SH-SY5Y (cell line): ENCODE measurements around the gene PIK3C2B.

Experiments
- GATA2 ChIP-seq: IDR thresholded peaks from 2 replicates; pipeline ENCODE4 v1.6.1; 2011; ENCODE audit warnings: mild to moderate bottlenecking, low read depth, low read length
- GATA3 ChIP-seq: IDR thresholded peaks from 2 replicates; pipeline ENCODE4 v1.6.1; 2011; ENCODE audit warnings: low read depth, mild to moderate bottlenecking, low read length, moderate library complexity

DNA sequence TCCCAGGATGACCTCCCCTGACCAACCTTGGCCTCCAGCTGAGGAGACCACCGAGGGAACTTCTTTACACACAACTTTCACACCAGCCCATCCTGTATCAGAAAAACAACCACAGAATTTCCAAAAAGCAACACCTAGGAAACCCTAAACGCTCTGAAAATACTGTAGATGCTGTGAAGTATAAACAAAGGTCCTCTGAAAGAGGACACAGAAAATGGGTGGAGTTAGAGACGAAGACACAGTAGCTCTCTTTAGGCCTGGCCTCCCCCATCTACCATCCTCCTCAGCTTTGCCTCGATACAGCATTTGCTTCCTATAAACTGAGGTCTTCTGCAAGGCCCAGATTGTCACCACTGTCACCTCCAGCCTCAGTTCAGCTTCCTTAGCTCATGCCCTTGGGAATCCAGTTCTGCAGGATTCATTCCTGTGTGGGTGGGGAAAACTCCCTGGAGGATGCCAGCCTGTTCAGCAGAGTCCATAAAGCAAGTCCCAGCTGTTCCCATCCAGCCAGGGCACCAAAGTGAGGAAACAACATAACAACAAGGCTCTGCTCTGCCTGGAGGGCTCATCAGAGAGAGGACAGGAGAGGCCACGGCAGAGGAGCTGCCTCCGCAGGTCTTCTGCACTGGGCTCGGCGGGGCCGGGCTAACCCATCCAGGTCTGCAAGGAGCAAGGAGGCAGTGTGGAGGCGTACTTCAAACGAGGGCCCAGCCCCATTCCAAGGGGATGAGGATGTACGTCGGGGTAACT lies 15.0 kb downstream of the PIK3C2B start:
- TF ChIP-seq GATA3 = no peak
- TF ChIP-seq GATA2 = no peak
